Testis (tissue), 3 donors: ENCODE data around the gene PPARGC1A. TPM values are rescaled to one million over a fixed set of nuclear protein-coding genes. Genes with fewer than 3 reads are reported as not detected.

ENCODE experiments used
- DNase-seq: peaks from one replicate; pipeline ENCODE4 v3.0.0-alpha.2; 2019
- H3K27ac ChIP-seq, 2 donors: fragments of 200-600 bp; sonication (generic); one replicate each; pipeline ENCODE4 v1.5.1; 2019
- H3K27me3 ChIP-seq: fragments of 200-600 bp; sonication (generic); one replicate; pipeline ENCODE4 v1.5.1; 2019
- H3K36me3 ChIP-seq: fragments of 200-600 bp; sonication (generic); one replicate; pipeline ENCODE4 v1.5.1; 2017; ENCODE audit warnings: low read depth; ENCODE audit errors: missing control alignments
- H3K4me1 ChIP-seq: fragments of 200-600 bp; sonication (generic); one replicate; pipeline ENCODE4 v1.5.1; 2019
- H3K4me3 ChIP-seq, 2 donors: fragments of 200-600 bp; sonication (generic); one replicate each; pipeline ENCODE4 v1.5.1; 2017 to 2019
- H3K9me3 ChIP-seq: fragments of 200-600 bp; sonication (generic); one replicate; pipeline ENCODE4 v1.5.1; 2017
- CTCF ChIP-seq, 3 experiments: fragments of 450-650 bp in 2 of 3; fragments of 200-600 bp in 1 of 3; sonication (generic) in 1 of 3; IDR thresholded peaks; one replicate each; pipeline ENCODE4 v1.5.1; 2016 to 2019; ENCODE audit warnings: antibody characterized with exemption in 3 of 3, mild to moderate bottlenecking in 2 of 3, moderate library complexity in 1 of 3
- POLR2A ChIP-seq: fragments of 450-650 bp; IDR thresholded peaks from one replicate; pipeline ENCODE4 v1.6.1; 2017; ENCODE audit warnings: antibody characterized with exemption, mild to moderate bottlenecking, moderate library complexity
- WGBS, 2 donors: methylation state at CpG; one replicate each; pipeline ENCODE4 v1.1.5; 2018; 5-methylcytosine and 5-hydroxymethylcytosine counted together
- intact Hi-C: fragments of 100-400 bp; cut with DNase I; formaldehyde crosslinking; loops from one replicate; pipeline ENCODE4 v1.15.1; 2023; ENCODE audit warnings: low total_unique reads
- polyA plus RNA-seq: library from polyadenylated mRNA; stranded (reverse); fragments of 350-450 nt; fragmentation: Illumina TruSeq; extraction: RNeasy Lipid Tissue Mini Kit (QIAGEN cat#74804); gene quantifications from one replicate; pipeline ENCODE4 v1.2.3, GENCODE V29; 2014; ENCODE audit warnings: low read depth, low replicate concordance; ENCODE audit not compliant: insufficient read depth
- total RNA-seq, 2 donors: library from RNA; depleted of rRNA; stranded (reverse); fragments of >200 nt; gene quantifications; one replicate each; pipeline ENCODE4 v1.2.3, GENCODE V29; 2016

Gene PPARGC1A
- total and polyA plus RNA-seq, 3 donors from 2014 or later: 15.4 to 33.4 (median 33.0) TPM

DNA sequence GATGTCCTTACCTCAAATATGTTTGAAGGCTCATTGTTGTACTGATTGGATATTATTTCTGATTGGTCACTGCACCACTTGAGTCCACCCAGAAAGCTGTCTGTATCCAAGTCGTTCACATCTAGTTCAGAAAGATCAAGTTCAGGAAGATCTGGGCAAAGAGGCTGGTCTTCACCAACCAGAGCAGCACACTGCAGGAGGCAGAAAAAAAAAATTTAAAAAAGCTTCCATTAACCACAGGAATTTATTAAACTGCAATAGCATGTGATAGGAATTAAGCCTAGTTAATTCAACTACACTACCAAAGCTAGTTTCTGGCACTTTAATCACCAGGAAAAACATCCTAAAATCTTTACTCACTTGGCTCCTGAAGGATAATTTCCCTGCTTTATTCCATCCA, 5.1 kb downstream of the PPARGC1A start:
- Histone ChIP-seq H3K36me3 (no peaks in the 10 kb centered on the region), H3K9me3 (no peaks in the 10 kb centered on the region), H3K27ac (no peak overlapping the region), H3K27me3 (no peaks in the 10 kb centered on the region), H3K4me3 (no peak overlapping the region), H3K4me1 (peaks cover 8% of the 10 kb centered on the region)
- WGBS, 2 donors: 76 to 78% methylated on average over 1 of the region's 1 CpG
- TF ChIP-seq CTCF (IDR thresholded peaks at IDR 0.05): no peak
- no peak for TF ChIP-seq POLR2A
- intact Hi-C loops: no loop called here
- DNase-seq: no peak

- Histone ChIP-seq H3K9me3 (no peaks in the 10 kb centered on the region), H3K4me3 (no peak overlapping the region), H3K36me3 (no peaks in the 10 kb centered on the region), H3K27me3 (no peaks in the 10 kb centered on the region), H3K4me1 (peaks cover 3% of the 10 kb centered on the region), H3K27ac (no peak overlapping the region)
- no peak for DNase-seq
- intact Hi-C loops: no loop called here
- no peak for TF ChIP-seq POLR2A
- no peak for TF ChIP-seq CTCF (IDR thresholded peaks at IDR 0.05)
Observed at GRCh38 chr4:23884261-23884660, 5.6 kb downstream of the PPARGC1A start.

- no peaks in the 10 kb centered on the region for H3K36me3 ChIP-seq
- no peaks in the 10 kb centered on the region for H3K9me3 ChIP-seq
- TF ChIP-seq POLR2A (no peak), CTCF (IDR thresholded peaks at IDR 0.05) (no peak)
- H3K4me3 ChIP-seq: no peak overlapping the region
- intact Hi-C loops: no loop called here
- H3K4me1 ChIP-seq: peaks cover 7% of the 10 kb centered on the region
- 72 to 91% methylated on average over 5 of the region's 5 CpGs for WGBS, 2 donors
- no peak overlapping the region for H3K27ac ChIP-seq
- H3K27me3 ChIP-seq: no peaks in the 10 kb centered on the region
- DNase-seq: no peak
Observed at GRCh38 chr4:23882976-23883531, 6.8 kb downstream of the PPARGC1A start.

DNA sequence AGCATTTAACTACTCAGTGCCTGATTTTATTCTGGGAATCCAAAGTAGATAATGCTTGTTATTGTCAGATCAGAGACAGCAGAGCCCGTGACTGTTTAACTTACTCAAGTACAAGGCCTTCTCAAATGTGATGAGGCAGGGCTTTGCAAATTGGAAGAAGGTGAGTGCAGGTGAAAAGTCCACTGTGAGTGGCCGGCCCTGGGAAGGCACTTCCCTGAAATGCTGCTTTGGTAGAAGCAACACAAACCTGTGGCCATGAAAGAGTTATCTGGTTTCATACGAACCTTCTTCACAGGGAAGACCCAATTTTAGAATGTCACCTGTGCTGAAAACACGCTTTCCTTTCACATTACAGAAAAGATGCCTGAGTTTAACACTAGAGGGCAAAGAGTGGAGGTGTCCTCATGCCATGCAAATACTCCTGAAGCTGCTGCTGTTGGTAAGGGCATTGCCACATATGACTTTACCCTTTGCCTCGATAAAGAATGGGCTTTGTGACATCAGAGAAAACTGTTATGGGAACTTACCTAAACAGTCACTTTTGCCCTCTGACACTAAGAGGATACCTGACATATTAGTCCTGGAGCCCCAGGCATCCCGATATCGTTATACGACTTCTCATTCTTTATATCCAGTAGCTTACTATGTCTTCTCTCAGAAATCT, 8.0 kb downstream of the PPARGC1A start:
- H3K27me3 ChIP-seq: no peaks in the 10 kb centered on the region
- H3K4me3 ChIP-seq: no peak overlapping the region
- no peaks in the 10 kb centered on the region for H3K36me3 ChIP-seq
- peaks cover 9% of the 10 kb centered on the region for H3K4me1 ChIP-seq
- intact Hi-C loops: no loop called here
- DNase-seq: no peak
- no peaks in the 10 kb centered on the region for H3K9me3 ChIP-seq
- H3K27ac ChIP-seq: no peak overlapping the region
- TF ChIP-seq POLR2A (no peak), CTCF (IDR thresholded peaks at IDR 0.05) (no peak)
- 89 to 90% methylated on average over 8 of the region's 8 CpGs for WGBS, 2 donors

DNA sequence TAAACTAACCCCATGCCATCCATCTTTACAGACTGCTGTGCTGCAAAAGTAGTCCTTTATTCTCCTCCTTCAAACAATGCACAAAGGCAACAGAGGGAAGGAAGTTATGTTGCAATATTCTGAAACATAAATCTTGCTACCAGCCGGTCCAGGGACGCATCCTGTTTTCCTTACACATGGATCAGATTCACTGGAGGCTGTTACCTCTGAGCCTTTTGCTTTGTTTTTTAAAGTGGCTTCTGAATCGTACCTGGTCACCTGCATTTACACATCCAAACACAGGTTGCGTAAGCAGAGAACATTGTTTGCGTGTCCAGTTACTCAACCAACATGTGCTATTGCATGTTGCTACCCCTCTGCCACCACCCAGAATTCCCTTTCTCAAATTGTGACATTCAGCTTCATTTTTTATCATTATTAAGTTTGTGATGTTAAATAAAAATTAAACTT, 8.8 kb downstream of the PPARGC1A start:
- DNase-seq: peak; percentile 53
- 53 to 70% methylated on average over 5 of the region's 5 CpGs for WGBS, 2 donors
- no peaks in the 10 kb centered on the region for H3K27me3 ChIP-seq
- TF ChIP-seq CTCF (IDR thresholded peaks at IDR 0.05): no peak
- TF ChIP-seq POLR2A: no peak
- no peaks in the 10 kb centered on the region for H3K9me3 ChIP-seq
- H3K36me3 ChIP-seq: no peaks in the 10 kb centered on the region
- intact Hi-C loops: no loop called here
- no peak overlapping the region for H3K27ac ChIP-seq
- H3K4me3 ChIP-seq: no peak overlapping the region
- H3K4me1 ChIP-seq: peaks cover 9% of the 10 kb centered on the region
